HG03103 (cell line): ENCODE measurements around the gene COG4.
"Not testable (repeated sequence)": the region's sequence is repeated elsewhere in the genome, so short reads cannot be mapped to it uniquely, and the experiment has no call there.

Source experiments
- ATAC-seq: cut with Tn5 transposase; IDR thresholded peaks from one replicate; pipeline ENCODE4 v1.9.1; 2021; ENCODE audit warnings: low read depth; ENCODE audit not compliant: unreplicated experiment

COG4 gene

GRCh38 chr16:70523076-70523742 lies at the start of gene COG4:
Gene COG4 (minus strand): TSS chr16:70523554. CDS start chr16:70523543, 11 bp downstream.
- ATAC-seq: peak; percentile 61

GRCh38 chr16:70572926-70573270 lies 49.5 kb upstream of the COG4 start:
- no peak for ATAC-seq

- no peak for ATAC-seq
These were observed 48.9 kb upstream of the COG4 start for GRCh38 chr16:70572050-70572925.

- ATAC-seq: no peak
These were observed 48.3 kb upstream of the COG4 start for GRCh38 chr16:70571623-70572022.

- no peak for ATAC-seq
These were observed 47.7 kb upstream of the COG4 start for GRCh38 chr16:70570967-70571570.

GRCh38 chr16:70569752-70570151 lies 46.4 kb upstream of the COG4 start:
- ATAC-seq: no peak

DNA sequence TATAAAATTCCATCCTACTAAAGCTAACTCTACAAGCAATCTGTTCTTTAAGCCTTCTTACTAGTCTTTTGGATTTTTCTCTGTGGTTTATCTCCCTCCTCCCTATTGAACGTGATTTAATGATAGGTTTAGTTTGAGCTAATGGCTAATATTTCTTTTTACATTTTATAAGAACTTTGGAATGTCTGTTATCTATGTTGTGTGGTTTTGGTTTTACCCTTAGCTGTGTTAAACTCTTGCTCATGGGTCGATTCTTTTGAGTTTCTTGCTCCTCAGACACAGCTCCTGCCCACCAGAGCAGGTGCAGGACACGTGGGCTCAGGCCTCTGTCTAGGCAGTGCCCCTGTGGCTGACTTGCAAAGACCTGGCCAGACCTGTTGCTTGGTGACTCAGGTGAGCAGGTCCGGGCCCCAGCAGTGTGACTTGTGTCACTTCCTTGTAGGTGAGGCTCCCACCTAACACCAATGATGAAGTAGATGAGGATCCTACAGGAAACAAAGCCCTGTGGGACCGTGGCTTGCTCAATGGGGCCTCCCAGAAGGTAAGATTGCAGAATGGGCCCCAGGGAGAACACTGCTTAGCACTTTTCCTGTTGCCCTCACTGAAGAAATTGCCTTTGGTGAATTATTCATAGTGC lies 45.4 kb upstream of the COG4 start:
- no peak for ATAC-seq

- ATAC-seq: no peak
These were observed 41.7 kb upstream of the COG4 start for GRCh38 chr16:70565053-70565452.

DNA sequence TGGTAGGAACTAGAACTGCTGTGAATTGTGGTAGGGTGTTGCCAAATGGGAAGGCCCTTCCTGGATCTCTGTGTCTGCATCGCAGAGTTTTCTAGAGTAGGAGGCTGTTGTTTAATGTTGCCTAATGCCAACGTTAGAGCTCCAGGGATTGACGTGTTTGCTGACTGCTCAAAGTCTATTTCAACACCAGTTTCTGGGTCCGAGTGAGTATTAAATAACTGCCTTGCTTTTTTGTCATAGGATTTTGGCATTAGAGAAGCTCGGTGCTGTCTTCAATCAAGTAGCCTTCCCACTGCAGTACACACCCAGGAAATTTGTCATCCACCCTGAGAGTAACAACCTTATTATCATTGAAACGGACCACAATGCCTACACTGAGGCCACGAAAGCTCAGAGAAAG lies 40.3 kb upstream of the COG4 start:
- no peak for ATAC-seq

GRCh38 chr16:70561623-70562022 lies 38.3 kb upstream of the COG4 start:
- ATAC-seq: no peak

GRCh38 chr16:70556063-70556462 lies 32.7 kb upstream of the COG4 start:
- ATAC-seq: no peak

DNA sequence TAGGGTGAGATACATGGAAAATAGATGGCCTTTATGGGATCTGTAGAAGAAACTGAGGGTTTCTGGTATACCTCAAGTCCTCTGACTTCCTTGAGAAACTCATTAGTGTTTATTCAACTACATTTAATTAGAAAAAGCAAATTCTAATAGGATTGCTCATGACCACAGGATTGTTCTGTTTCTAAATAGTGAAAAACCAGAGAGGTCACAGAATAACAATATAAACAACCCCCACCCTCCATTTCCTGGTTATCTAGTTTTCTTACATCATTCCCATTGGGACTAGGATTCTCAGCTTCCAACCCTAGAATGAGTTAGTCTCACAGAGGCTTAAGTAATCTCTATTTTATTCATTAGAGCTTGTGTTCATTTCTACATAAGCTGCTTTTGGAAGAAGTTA lies 30.3 kb upstream of the COG4 start:
- no peak for ATAC-seq

DNA sequence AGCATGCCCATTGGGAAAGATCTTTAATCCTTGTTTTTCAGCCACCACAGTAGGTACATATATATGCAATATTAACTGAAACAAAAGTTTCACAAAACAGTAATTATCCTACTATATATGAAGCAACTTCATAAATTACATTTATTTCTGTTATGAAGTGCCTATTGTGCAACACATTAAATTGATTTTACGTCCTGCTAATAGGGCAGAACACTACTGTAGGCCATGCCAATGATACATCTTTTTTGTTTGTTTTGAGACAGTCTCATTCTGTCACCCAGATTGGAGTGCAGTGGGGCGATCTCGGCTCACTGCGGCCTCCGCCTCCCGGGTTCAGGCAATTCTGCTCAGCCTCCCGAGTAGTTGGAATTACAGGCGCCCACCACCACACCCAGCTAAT lies 29.3 kb upstream of the COG4 start:
- no peak for ATAC-seq

GRCh38 chr16:70551788-70552187 lies 28.4 kb upstream of the COG4 start:
- ATAC-seq: no peak

DNA sequence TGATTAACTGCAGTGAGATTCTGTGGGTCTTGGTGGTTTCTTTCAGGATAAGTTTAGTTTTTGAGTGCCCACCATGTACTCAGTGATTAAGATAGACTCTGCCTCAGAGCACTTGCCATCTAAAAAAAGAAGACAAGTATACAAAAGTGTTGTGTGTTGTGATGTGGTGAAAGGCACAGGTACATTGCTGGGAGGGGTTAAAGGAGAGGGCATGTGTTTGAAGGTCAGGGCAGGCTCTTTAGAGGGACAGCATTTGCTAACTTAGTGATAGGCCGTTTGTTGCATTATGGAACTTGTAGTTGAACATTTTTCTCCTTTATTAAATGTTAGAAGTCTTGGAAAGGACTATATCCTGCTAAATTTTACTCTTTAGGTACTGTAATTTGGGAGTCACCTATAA lies 26.7 kb upstream of the COG4 start:
- no peak for ATAC-seq

- no peak for ATAC-seq
These were observed 25.6 kb upstream of the COG4 start for GRCh38 chr16:70548936-70549335.

GRCh38 chr16:70544548-70544947 lies 21.2 kb upstream of the COG4 start:
- ATAC-seq: no peak

- ATAC-seq: no peak
These were observed 17.6 kb upstream of the COG4 start for GRCh38 chr16:70540994-70541393.

DNA sequence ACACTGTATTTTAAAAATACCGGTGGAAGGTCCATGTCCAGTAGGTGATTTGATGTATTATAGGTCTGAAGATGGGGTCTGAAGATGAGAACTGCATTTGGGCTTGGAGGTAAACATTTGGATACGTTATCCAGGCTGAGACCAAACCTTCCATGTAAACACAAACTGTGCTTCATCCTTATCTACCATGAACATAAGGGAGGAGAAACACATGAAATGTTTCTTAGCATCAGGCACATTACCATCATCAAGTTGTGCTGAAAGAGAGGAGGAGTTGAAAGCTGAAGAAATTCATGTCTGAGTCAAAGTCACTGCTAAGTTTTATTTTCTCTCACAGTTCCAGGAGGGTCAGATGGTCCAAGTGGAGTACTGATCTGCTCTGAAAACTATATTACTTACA lies 11.6 kb upstream of the COG4 start:
- ATAC-seq: no peak

- not testable (repeated sequence) for ATAC-seq
These were observed 6.6 kb upstream of the COG4 start for GRCh38 chr16:70529954-70530353.

DNA sequence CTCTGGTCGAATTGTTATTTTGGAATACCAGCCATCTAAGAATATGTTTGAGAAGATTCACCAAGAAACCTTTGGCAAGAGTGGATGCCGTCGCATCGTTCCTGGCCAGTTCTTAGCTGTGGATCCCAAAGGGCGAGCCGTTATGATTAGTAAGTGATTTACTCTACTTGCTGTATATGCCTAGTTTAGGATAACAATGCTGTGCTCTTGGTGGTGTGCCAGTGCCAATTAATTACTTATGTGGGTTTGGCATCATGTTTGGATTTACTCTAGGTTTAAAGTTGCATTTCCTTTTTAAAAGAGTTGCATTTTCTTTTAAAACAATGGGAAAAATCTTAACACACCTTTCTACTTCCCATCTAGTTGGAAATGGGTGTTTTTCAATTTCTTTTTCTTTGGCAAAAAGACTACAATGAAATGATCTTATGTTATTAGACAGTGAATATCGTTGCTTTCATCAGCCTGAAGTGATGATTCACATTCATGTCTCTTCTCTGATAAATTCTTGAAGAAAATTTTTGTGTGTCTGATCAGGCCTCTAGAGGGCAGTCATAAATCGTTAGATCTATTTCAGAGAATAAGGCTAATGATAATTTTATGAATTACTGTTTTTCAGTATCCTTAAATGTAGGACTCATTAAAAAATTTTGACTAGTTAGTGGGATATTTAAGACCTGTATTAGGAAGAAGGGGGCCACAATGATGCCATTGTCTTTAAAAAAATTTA lies 5.9 kb upstream of the COG4 start:
- ATAC-seq: no peak
